SK-N-SH (cell line): ENCODE data around the gene DNAJA3. TPM values are rescaled to one million over a fixed set of nuclear protein-coding genes. Genes with fewer than 3 reads are reported as not detected.
A peak's percentile ranks its signal among the peaks of the same experiment; 100 is the strongest.

Experiments used
- CTCF ChIA-PET: fragments of 300-600, 350-600 bp; formaldehyde crosslinking; extraction: SDS; loops from one replicate; lab custom pipeline; 2021; lab: Yijun Ruan, JAX
- POLR2A ChIA-PET: fragments of 350-600 bp; sonication (Branson Sonifier 250); formaldehyde crosslinking; extraction: SDS; loops from one replicate; lab custom pipeline; 2020; ENCODE audit warnings: antibody characterized with exemption, inconsistent platforms; lab: Yijun Ruan, JAX
- DNase-seq: peaks from one replicate; pipeline ENCODE4 v3.0.0; 2012
- H2AFZ ChIP-seq: fragments of 200-600 bp; sonication (generic); 2 replicates; pipeline ENCODE4 v1.8.1; 2016; ENCODE audit warnings: antibody characterized with exemption, mild to moderate bottlenecking, low read depth
- H3F3A ChIP-seq: fragments of 200-600 bp; sonication (generic); replicated peaks from 2 replicates; pipeline ENCODE3; 2016; ENCODE audit warnings: antibody characterized with exemption, mild to moderate bottlenecking; ENCODE audit not compliant: insufficient read depth
- H3K27ac ChIP-seq, 2 experiments: fragments of 200-500 bp in 1 of 2; fragments of 200-600 bp in 1 of 2; sonication (Bioruptor generic) in 1 of 2; sonication (generic), shearing (Covaris generic) in 1 of 2; 2 replicates each; pipeline versions ENCODE4 v1.5.1 to v1.6.1; 2014 to 2016; ENCODE audit warnings: low read depth in 2 of 2, inconsistent platforms in 1 of 2, low read length in 1 of 2, mild to moderate bottlenecking in 1 of 2, mixed read lengths in 1 of 2
- H3K27me3 ChIP-seq: fragments of 200-600 bp; sonication (generic), shearing (Covaris generic); 2 replicates; pipeline ENCODE4 v1.6.1; 2016; ENCODE audit warnings: mixed run types; ENCODE audit not compliant: insufficient read depth
- H3K36me3 ChIP-seq, 2 experiments: fragments of 200-500 bp in 1 of 2; fragments of 200-600 bp in 1 of 2; sonication (Bioruptor generic) in 1 of 2; sonication (generic) in 1 of 2; replicated peaks in 1 of 2; 2 replicates each; pipeline versions ENCODE3 to v1.5.1; 2014 to 2016; ENCODE audit warnings: low read length in 1 of 2, mild to moderate bottlenecking in 1 of 2; ENCODE audit not compliant: insufficient read depth in 2 of 2, control insufficient read depth in 1 of 2
- H3K4me1 ChIP-seq, 2 experiments: fragments of 200-500 bp in 1 of 2; fragments of 200-600 bp in 1 of 2; sonication (Bioruptor generic) in 1 of 2; sonication (generic), shearing (Covaris generic) in 1 of 2; 2 replicates each; pipeline versions ENCODE4 v1.5.1 to v1.6.1; 2014 to 2016; ENCODE audit warnings: low read depth in 1 of 2, low read length in 1 of 2, mixed run types in 1 of 2; ENCODE audit not compliant: insufficient read depth in 2 of 2, control insufficient read depth in 1 of 2
- H3K4me2 ChIP-seq: fragments of 200-600 bp; sonication (generic), shearing (Covaris generic); 2 replicates; pipeline ENCODE4 v1.6.1; 2017; ENCODE audit warnings: mixed run types
- H3K4me3 ChIP-seq, 2 experiments: fragments of 200-500 bp in 1 of 2; fragments of 200-600 bp in 1 of 2; sonication (Bioruptor generic) in 1 of 2; sonication (generic), shearing (Covaris generic) in 1 of 2; 2 replicates each; pipeline versions ENCODE4 v1.5.1 to v1.8.1; 2014 to 2016; ENCODE audit warnings: low read depth in 2 of 2, inconsistent platforms in 1 of 2, low read length in 1 of 2, mild to moderate bottlenecking in 1 of 2, mixed read lengths in 1 of 2, moderate library complexity in 1 of 2
- H3K79me2 ChIP-seq: fragments of 200-600 bp; sonication (generic); 2 replicates; pipeline ENCODE4 v1.8.1; 2017; ENCODE audit warnings: mild to moderate bottlenecking; ENCODE audit not compliant: insufficient read depth
- H3K9ac ChIP-seq: fragments of 200-600 bp; sonication (generic); 2 replicates; pipeline ENCODE4 v1.6.1; 2017; ENCODE audit warnings: mixed run types
- H3K9me2 ChIP-seq: fragments of 200-600 bp; sonication (generic); 2 replicates; pipeline ENCODE4 v1.6.1; 2017; ENCODE audit warnings: mixed run types
- H3K9me3 ChIP-seq: fragments of 200-600 bp; sonication (generic); 2 replicates; pipeline ENCODE4 v1.6.1; 2017; ENCODE audit warnings: mixed run types, mild to moderate bottlenecking, moderate library complexity
- H4K20me1 ChIP-seq: fragments of 200-600 bp; sonication (generic); 2 replicates; pipeline ENCODE4 v1.6.1; 2017; ENCODE audit warnings: mild to moderate bottlenecking, mixed run types; ENCODE audit not compliant: insufficient read depth
- CHD2 ChIP-seq: fragments of 150-350 bp; IDR thresholded peaks from 2 replicates; pipeline ENCODE4 v1.6.1; 2018; ENCODE audit warnings: low read length; ENCODE audit not compliant: partially characterized antibody
- EP300 ChIP-seq, 2 experiments: IDR thresholded peaks; 2 replicates each; pipeline versions ENCODE4 v1.4.0 to v1.6.1; 2012; ENCODE audit warnings: borderline replicate concordance in 1 of 2, low read depth in 1 of 2, low read length in 1 of 2
- EZH2phosphoT487 ChIP-seq: fragments of 200-600 bp; sonication (generic); IDR thresholded peaks from 2 replicates; pipeline ENCODE4 v1.6.1; 2017; ENCODE audit warnings: low read depth, mixed run types, mild to moderate bottlenecking, antibody characterized with exemption, moderate library complexity, borderline replicate concordance
- FOXJ3 ChIP-seq: sonication (generic); formaldehyde crosslinking; IDR thresholded peaks from 2 replicates; pipeline ENCODE4 v1.5.1; 2020; ENCODE audit warnings: mild to moderate bottlenecking, missing genetic modification reagents
- FOXM1 ChIP-seq: IDR thresholded peaks from 2 replicates; pipeline ENCODE4 v1.4.0; 2012; ENCODE audit warnings: low read depth, mild to moderate bottlenecking
- GABPA ChIP-seq: IDR thresholded peaks from 2 replicates; pipeline ENCODE4 v1.4.0; 2012; ENCODE audit warnings: low read depth, mild to moderate bottlenecking
- GATA2 ChIP-seq: sonication (generic); formaldehyde crosslinking; IDR thresholded peaks from 2 replicates; pipeline ENCODE4 v1.5.0; 2020; ENCODE audit warnings: mild to moderate bottlenecking, missing genetic modification reagents
- JUND ChIP-seq: IDR thresholded peaks from 2 replicates; pipeline ENCODE4 v1.4.0; 2012
- MEF2A ChIP-seq: IDR thresholded peaks from 2 replicates; pipeline ENCODE4 v1.4.0; 2012; ENCODE audit warnings: low read depth, borderline replicate concordance
- MXI1 ChIP-seq: IDR thresholded peaks from 2 replicates; pipeline ENCODE4 v1.6.1; 2012; ENCODE audit warnings: mild to moderate bottlenecking, low read depth, low read length, improper control_type of control experiment
- NFIC ChIP-seq: IDR thresholded peaks from 2 replicates; pipeline ENCODE4 v1.4.0; 2012; ENCODE audit warnings: borderline replicate concordance
- RAD21 ChIP-seq: IDR thresholded peaks from 2 replicates; pipeline ENCODE4 v1.6.1; 2012; ENCODE audit warnings: mild to moderate bottlenecking, low read length
- RCOR1 ChIP-seq: fragments of 150-350 bp; IDR thresholded peaks from 2 replicates; pipeline ENCODE4 v1.6.1; 2017; ENCODE audit warnings: antibody characterized with exemption, low read length
- RFX5 ChIP-seq: IDR thresholded peaks from 2 replicates; pipeline ENCODE4 v1.6.1; 2012; ENCODE audit warnings: mild to moderate bottlenecking, improper control_type of control experiment, low read length
- RXRA ChIP-seq: IDR thresholded peaks from 2 replicates; pipeline ENCODE4 v1.4.0; 2012; ENCODE audit warnings: low read depth, mild to moderate bottlenecking, borderline replicate concordance
- TAF1 ChIP-seq: IDR thresholded peaks from 2 replicates; pipeline ENCODE4 v1.6.1; 2012; ENCODE audit warnings: low read depth, mild to moderate bottlenecking, low read length, moderate library complexity, borderline replicate concordance
- TCF12 ChIP-seq: IDR thresholded peaks from 2 replicates; pipeline ENCODE4 v1.4.0; 2012
- YY1 ChIP-seq: IDR thresholded peaks from 2 replicates; pipeline ENCODE4 v1.4.0; 2012; ENCODE audit warnings: low read depth, mild to moderate bottlenecking
- WGBS: methylation state at CpG from one replicate; pipeline ENCODE4 v1.1.6; 2017; ENCODE audit warnings: low lambda C conversion rate; 5-methylcytosine and 5-hydroxymethylcytosine counted together
- polyA plus RNA-seq, 3 experiments: library from polyadenylated mRNA; depleted of rRNA; stranded (reverse); fragments of >200 nt; gene quantifications; 2 replicates each; pipeline ENCODE4 v1.2.3, GENCODE V29; 2012
- TF ChIP-seq, protein P1 (sequence below): IDR thresholded peaks from 2 replicates; pipeline ENCODE4; 2012
- TF ChIP-seq, protein P2 (sequence below): fragments of 200-600 bp; sonication (generic); IDR thresholded peaks from 2 replicates; pipeline ENCODE4 v1.6.1; 2017; ENCODE audit warnings: antibody characterized with exemption, mild to moderate bottlenecking, moderate library complexity
- TF ChIP-seq, protein P3 (sequence below): fragments of 150-350 bp; IDR thresholded peaks from 2 replicates; pipeline ENCODE4 v1.6.1; 2016; ENCODE audit warnings: mild to moderate bottlenecking, low read depth, low read length
- TF ChIP-seq, protein P4 (sequence below): IDR thresholded peaks from 2 replicates; pipeline ENCODE4 v1.4.0; 2012; ENCODE audit warnings: low read depth
- TF ChIP-seq, protein P5 (sequence below): IDR thresholded peaks from 2 replicates; pipeline ENCODE4 v1.4.0; 2012; ENCODE audit warnings: low read depth, borderline replicate concordance
- TF ChIP-seq, protein P6 (sequence below): IDR thresholded peaks from 2 replicates; pipeline ENCODE4 v1.4.0; 2012; ENCODE audit warnings: low read depth, borderline replicate concordance

Gene DNAJA3
- polyA plus RNA-seq, 1 of the 3 experiments (the other 2 are of a cell fraction), result 52.6 TPM

DNA sequence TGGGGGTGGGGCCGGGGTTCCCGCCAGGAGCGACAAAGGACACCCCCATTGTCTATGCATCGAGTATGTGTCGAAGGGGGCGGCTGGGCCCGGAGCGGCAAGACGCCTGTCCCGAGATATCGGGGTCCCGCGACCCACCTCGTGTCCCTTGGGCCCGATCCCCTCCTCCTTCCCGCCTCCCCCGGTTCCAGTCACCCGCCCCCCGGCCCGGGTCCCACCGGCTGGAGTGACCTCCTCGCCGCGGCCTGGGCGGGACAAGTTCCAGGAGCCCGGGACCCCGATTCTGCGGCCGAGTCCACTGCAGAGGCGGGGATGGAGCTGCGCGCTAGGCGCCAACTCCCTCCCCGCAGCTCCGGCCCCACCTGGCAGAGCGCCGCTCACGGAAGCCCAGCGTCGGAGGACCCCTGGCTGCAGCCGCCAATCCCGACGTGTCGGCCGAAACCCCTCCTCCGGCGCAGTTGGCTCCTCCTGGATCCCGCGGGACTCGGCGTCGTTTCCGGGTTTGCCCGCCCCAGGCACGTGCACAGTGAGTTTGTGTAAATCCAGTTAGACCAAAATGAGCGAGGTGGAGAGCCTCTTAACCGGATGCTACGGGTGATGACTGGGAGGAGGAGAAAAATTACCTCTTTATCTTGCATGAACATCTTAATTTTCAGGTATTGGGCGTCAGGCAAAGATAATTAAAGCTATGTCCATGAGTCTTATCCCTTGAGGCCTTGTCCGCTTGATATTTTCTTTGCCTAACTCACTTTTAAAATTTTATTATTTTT lies 48.7 kb downstream of the DNAJA3 start, which contains the start of gene NMRAL1:
TSS of gene NMRAL1 (minus strand) at position 434 of the 770 bp plus-strand sequence. CDS start 493 bp downstream, outside the sequence.
- Histone ChIP-seq H3K27ac (peak within 1 kb of the TSS; percentile 49 to 77), H3K4me1 (peaks cover 7 to 15% of the 10 kb centered on the region in 2 experiments; a peak in 2 of 4 replicates), H3K9ac (peak within 1 kb of the TSS; percentile 86), H4K20me1 (no peaks in the 10 kb centered on the region), H3K9me3 (no peaks in the 10 kb centered on the region), H3F3A (peaks cover 29% of the 10 kb centered on the region), H3K4me3 (peak within 1 kb of the TSS; percentile 58 to 89), H2AFZ (peak within 1 kb of the TSS; percentile 93), H3K9me2 (no peaks in the 10 kb centered on the region), H3K27me3 (no peaks in the 10 kb centered on the region), H3K36me3 (peaks cover under 1 to 17% of the 10 kb centered on the region in 2 experiments), H3K4me2 (peak within 1 kb of the TSS; percentile 99), H3K79me2 (peaks cover 72% of the 10 kb centered on the region)
- CTCF ChIA-PET, result interaction anchor here (0.6 to 2.6 kb wide), 5 partner anchors 61 to 112 kb away, joined by 3 to 6 read pairs (median 3); no protein-coding TSS in a partner anchor
- peak; percentile 96 for DNase-seq
- POLR2A ChIA-PET, result interaction anchor here (0.6 to 1.3 kb wide), 3 partner anchors 16 to 64 kb away, joined by 3 to 4 read pairs (median 3); partner anchors contain the start of gene CDIP1
- WGBS, result 8% methylated on average over 16 of the region's 60 CpGs
- TF ChIP-seq FOXJ3 (CRISPR knock-in tag) (no peak), TCF12 (no peak; the same call in 1 of the 2 replicates), FOXM1 (no peak), JUND (no peak), EZH2phosphoT487 (no peak), CHD2 (peak; percentile 99), MEF2A (no peak), GATA2 (CRISPR knock-in tag) (no peak), YY1 (0 out of 2 replicates have a peak, but pooled peaks have one; percentile 21), NFIC (no peak; the same call in 1 of the 2 replicates), RXRA (no peak), RCOR1 (0 out of 2 replicates have a peak, but pooled peaks have one; percentile 38), TAF1 (peak; percentile 58; the same call in 1 of the 2 replicates), MXI1 (peak; percentile 89), RAD21 (no peak), GABPA (0 out of 2 replicates have a peak, but pooled peaks have one; percentile 34), RFX5 (no peak), EP300 (IDR thresholded peaks at IDR 0.05; ENCODE audit: borderline replicate concordance in 1 of 2, low read depth in 1 of 2, low read length in 1 of 2) (no peak; a peak in 1 of 4 replicates)
- TF ChIP-seq, protein P1, sequence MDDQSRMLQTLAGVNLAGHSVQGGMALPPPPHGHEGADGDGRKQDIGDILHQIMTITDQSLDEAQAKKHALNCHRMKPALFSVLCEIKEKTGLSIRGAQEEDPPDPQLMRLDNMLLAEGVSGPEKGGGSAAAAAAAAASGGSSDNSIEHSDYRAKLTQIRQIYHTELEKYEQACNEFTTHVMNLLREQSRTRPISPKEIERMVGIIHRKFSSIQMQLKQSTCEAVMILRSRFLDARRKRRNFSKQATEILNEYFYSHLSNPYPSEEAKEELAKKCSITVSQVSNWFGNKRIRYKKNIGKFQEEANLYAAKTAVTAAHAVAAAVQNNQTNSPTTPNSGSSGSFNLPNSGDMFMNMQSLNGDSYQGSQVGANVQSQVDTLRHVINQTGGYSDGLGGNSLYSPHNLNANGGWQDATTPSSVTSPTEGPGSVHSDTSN, result 0 out of 2 replicates have a peak, but pooled peaks have one; percentile 24
- TF ChIP-seq, protein P2, sequence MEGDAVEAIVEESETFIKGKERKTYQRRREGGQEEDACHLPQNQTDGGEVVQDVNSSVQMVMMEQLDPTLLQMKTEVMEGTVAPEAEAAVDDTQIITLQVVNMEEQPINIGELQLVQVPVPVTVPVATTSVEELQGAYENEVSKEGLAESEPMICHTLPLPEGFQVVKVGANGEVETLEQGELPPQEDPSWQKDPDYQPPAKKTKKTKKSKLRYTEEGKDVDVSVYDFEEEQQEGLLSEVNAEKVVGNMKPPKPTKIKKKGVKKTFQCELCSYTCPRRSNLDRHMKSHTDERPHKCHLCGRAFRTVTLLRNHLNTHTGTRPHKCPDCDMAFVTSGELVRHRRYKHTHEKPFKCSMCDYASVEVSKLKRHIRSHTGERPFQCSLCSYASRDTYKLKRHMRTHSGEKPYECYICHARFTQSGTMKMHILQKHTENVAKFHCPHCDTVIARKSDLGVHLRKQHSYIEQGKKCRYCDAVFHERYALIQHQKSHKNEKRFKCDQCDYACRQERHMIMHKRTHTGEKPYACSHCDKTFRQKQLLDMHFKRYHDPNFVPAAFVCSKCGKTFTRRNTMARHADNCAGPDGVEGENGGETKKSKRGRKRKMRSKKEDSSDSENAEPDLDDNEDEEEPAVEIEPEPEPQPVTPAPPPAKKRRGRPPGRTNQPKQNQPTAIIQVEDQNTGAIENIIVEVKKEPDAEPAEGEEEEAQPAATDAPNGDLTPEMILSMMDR, result no peak
- TF ChIP-seq, protein P3, sequence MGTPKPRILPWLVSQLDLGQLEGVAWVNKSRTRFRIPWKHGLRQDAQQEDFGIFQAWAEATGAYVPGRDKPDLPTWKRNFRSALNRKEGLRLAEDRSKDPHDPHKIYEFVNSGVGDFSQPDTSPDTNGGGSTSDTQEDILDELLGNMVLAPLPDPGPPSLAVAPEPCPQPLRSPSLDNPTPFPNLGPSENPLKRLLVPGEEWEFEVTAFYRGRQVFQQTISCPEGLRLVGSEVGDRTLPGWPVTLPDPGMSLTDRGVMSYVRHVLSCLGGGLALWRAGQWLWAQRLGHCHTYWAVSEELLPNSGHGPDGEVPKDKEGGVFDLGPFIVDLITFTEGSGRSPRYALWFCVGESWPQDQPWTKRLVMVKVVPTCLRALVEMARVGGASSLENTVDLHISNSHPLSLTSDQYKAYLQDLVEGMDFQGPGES, result no peak
- TF ChIP-seq, protein P4, sequence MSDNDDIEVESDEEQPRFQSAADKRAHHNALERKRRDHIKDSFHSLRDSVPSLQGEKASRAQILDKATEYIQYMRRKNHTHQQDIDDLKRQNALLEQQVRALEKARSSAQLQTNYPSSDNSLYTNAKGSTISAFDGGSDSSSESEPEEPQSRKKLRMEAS, result peak; percentile 100
- TF ChIP-seq, protein P5, sequence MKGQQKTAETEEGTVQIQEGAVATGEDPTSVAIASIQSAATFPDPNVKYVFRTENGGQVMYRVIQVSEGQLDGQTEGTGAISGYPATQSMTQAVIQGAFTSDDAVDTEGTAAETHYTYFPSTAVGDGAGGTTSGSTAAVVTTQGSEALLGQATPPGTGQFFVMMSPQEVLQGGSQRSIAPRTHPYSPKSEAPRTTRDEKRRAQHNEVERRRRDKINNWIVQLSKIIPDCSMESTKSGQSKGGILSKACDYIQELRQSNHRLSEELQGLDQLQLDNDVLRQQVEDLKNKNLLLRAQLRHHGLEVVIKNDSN, result peak; percentile 79
- TF ChIP-seq, protein P6, sequence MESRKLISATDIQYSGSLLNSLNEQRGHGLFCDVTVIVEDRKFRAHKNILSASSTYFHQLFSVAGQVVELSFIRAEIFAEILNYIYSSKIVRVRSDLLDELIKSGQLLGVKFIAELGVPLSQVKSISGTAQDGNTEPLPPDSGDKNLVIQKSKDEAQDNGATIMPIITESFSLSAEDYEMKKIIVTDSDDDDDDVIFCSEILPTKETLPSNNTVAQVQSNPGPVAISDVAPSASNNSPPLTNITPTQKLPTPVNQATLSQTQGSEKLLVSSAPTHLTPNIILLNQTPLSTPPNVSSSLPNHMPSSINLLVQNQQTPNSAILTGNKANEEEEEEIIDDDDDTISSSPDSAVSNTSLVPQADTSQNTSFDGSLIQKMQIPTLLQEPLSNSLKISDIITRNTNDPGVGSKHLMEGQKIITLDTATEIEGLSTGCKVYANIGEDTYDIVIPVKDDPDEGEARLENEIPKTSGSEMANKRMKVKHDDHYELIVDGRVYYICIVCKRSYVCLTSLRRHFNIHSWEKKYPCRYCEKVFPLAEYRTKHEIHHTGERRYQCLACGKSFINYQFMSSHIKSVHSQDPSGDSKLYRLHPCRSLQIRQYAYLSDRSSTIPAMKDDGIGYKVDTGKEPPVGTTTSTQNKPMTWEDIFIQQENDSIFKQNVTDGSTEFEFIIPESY, result peak; percentile 97
